Motor neuron (in vitro differentiated cells): ENCODE measurements around the gene SLC28A3. TPM values are rescaled to one million over a fixed set of nuclear protein-coding genes. Genes with fewer than 3 reads are reported as not detected.
"Not testable (repeated sequence)": the region's sequence is repeated elsewhere in the genome, so short reads cannot be mapped to it uniquely, and the experiment has no call there.

Source experiments
- ATAC-seq, 8 experiments: fragments of 200-7000 bp; cut with Tn5 transposase; replicated peaks in 6 of 8; 2 replicates each; pipeline ENCODE4 v1.8.0; 2021; ENCODE audit warnings: mild to moderate bottlenecking in 8 of 8, moderate library complexity in 8 of 8
- H3K27ac ChIP-seq, 2 donors: fragments of 250-450 bp; sonication (Bioruptor Pico); 2 replicates each; pipeline ENCODE4 v1.9.0; 2021; ENCODE audit warnings: antibody characterized with exemption in 2 of 2, mild to moderate bottlenecking in 2 of 2, moderate library complexity in 1 of 2
- H3K4me1 ChIP-seq, 2 donors: fragments of 250-450 bp; sonication (Bioruptor Pico); replicated peaks in 1 of 2; 2 replicates each; pipeline ENCODE4 v1.6.1; 2021; ENCODE audit warnings: antibody characterized with exemption in 2 of 2, mild to moderate bottlenecking in 2 of 2, moderate library complexity in 1 of 2
- H3K4me3 ChIP-seq, 5 donors: fragments of 250-450 bp; sonication (Bioruptor Pico); 2 replicates each; pipeline ENCODE4 v1.9.0; 2021; ENCODE audit warnings: antibody characterized with exemption in 5 of 5, mild to moderate bottlenecking in 5 of 5, moderate library complexity in 4 of 5
- WGBS, 10 experiments: fragments of 450-650 bp; shearing (Covaris generic); methylation state at CpG; one replicate each; pipeline ENCODE4 v1.0.0; 2022; 5-methylcytosine and 5-hydroxymethylcytosine counted together
- in situ Hi-C, 9 experiments: fragments of 400-800 bp; cut with MboI; loops; one replicate each; pipeline ENCODE4 v1.15.0; 2021; ENCODE audit warnings: low sequenced_read_pairs in 9 of 9, low pct_unique_long_range_greater_than_20kb in 2 of 9; ENCODE audit not compliant: unreplicated experiment in 9 of 9
- total RNA-seq, 8 experiments: library from RNA; unstranded; fragments of 300-600 nt; gene quantifications; 2 replicates each; pipeline versions ENCODE4 v1.2.3 to v1.2.4, GENCODE V29; 2022

SLC28A3 gene, protein sequence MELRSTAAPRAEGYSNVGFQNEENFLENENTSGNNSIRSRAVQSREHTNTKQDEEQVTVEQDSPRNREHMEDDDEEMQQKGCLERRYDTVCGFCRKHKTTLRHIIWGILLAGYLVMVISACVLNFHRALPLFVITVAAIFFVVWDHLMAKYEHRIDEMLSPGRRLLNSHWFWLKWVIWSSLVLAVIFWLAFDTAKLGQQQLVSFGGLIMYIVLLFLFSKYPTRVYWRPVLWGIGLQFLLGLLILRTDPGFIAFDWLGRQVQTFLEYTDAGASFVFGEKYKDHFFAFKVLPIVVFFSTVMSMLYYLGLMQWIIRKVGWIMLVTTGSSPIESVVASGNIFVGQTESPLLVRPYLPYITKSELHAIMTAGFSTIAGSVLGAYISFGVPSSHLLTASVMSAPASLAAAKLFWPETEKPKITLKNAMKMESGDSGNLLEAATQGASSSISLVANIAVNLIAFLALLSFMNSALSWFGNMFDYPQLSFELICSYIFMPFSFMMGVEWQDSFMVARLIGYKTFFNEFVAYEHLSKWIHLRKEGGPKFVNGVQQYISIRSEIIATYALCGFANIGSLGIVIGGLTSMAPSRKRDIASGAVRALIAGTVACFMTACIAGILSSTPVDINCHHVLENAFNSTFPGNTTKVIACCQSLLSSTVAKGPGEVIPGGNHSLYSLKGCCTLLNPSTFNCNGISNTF
- under 1 TPM in 5 of 8 experiments, not detected in 3; 0.04 to 0.31 (median 0.09) TPM for total RNA-seq

DNA sequence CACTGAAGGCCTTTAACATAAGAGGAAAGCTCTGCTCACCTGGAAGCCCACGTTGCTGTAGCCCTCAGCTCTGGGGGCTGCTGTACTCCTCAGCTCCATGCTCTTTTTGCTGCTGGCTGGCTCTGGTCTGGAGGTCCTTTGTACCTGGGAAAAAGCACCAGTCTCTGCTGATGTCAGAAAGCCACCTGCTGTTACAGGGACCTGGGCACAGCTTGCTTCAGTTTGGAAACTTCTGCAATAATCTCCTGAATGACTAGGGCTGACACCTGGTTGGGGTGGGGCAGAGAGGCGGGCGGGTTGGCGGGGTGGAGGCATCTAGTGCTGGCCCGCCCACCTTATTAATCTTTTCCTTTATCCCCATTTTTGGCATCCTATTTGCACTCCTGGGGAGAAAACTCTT lies at the start of gene SLC28A3:
SLC28A3 (minus strand) TSS at position 224 of the 400 bp plus-strand sequence; CDS start at position 99, 125 bp downstream.
- no peak for ATAC-seq
- in situ Hi-C loops: no loop called here
- WGBS, 10 experiments: 33 to 60% methylated on average over 1 of the region's 5 CpGs; no CpG with 5 or more reads in 8 of the 10 experiments
- Histone ChIP-seq H3K27ac (no peak within 1 kb of the TSS), H3K4me3 (no peak within 1 kb of the TSS), H3K4me1 (no peaks in the 10 kb centered on the region)

DNA sequence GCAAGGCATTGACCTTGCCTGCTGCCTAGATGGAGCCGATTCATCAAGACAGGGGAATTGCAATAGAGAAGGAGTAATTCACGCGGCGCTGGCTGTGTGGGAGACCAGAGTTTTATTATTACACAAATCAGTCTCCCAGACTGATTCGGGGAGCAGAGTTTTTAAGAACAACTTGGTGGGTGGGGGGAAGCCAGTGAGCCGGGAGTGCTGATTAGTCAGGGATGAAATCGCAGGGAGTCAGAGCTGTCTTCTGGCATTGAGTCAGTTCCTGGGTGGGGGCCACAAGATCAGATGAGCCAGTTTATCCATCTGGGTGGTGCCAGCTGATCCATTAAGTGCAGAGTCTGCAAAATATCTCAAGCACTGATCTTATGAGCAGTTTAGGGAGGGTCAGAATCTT lies 49.7 kb upstream of the SLC28A3 start:
- not testable (repeated sequence) for H3K27ac ChIP-seq, H3K4me1 ChIP-seq, H3K4me3 ChIP-seq
- in situ Hi-C loops: loop anchor here in 4 of 9 experiments (25.0 kb wide), 2 partner anchors 872 to 1222 kb away; no protein-coding TSS in a partner anchor
- 23 to 64% (median 48%) methylated on average over 4 to 7 of the region's 7 CpGs; no CpG with 5 or more reads in 4 of the 10 experiments for WGBS, 10 experiments
- peak in 1 of 8 experiments; percentile 19 for ATAC-seq

DNA sequence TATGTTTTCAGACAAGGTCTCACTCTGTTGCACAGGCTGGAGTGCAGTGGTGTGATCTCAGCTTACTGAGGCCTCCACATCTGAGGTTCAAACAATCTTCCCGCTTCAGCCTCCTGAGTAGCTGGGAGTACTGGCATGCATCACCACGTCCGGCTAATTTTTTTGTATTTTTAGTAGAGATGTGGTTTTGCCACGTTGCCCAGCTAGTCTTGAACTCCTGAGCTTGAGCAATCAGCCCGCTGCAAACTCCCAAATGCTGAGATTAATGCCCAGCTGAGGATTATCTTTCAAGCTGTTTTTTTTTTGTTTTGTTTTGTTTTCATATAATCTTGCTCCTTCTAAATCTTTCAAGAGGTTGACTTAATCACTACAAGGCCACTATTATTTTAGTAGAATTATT lies 47.3 kb upstream of the SLC28A3 start:
- in situ Hi-C loops: loop anchor here in 4 of 9 experiments (25.0 kb wide), 2 partner anchors 874 to 1224 kb away; no protein-coding TSS in a partner anchor

DNA sequence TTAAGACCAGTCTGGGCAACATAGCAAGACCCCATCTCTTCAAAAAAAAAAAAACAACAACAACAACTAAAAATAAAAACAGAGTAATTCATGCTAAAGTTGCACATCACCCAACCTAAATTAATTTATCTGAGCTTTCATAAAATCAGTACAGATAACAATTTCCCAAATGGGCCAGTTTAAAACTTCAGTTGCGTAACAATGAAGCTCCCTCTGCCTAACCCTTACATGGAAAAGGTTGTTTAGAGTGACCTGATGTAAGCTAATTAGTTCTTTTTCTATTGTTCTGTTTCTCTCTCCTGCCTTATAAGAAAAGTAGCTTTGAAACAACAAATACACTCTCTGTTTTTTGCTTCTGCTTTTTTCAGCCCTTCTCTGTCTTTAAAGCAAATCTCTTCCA lies 46.2 kb upstream of the SLC28A3 start:
- Histone ChIP-seq H3K4me3 (no peak overlapping the region), H3K4me1 (peaks cover 0 to 4% of the 10 kb centered on the region in 2 donors), H3K27ac (no peak overlapping the region)
- ATAC-seq: no peak
- in situ Hi-C loops: loop anchor here in 4 of 9 experiments (25.0 kb wide), 2 partner anchors 876 to 1226 kb away; no protein-coding TSS in a partner anchor
- WGBS, 10 experiments: 80 to 100% (median 100%) methylated on average over 1 of the region's 1 CpG; no CpG with 5 or more reads in 1 of the 10 experiments

More for the DNA sequence above, 47.3 kb upstream of the SLC28A3 start:
- no peak overlapping the region for H3K4me3 ChIP-seq
- 52 to 100% (median 88%) methylated on average over 1 to 5 of the region's 5 CpGs; no CpG with 5 or more reads in 2 of the 10 experiments for WGBS, 10 experiments
- ATAC-seq: no peak
- peaks cover 0 to 4% of the 10 kb centered on the region in 2 donors for H3K4me1 ChIP-seq
- no peak overlapping the region for H3K27ac ChIP-seq

DNA sequence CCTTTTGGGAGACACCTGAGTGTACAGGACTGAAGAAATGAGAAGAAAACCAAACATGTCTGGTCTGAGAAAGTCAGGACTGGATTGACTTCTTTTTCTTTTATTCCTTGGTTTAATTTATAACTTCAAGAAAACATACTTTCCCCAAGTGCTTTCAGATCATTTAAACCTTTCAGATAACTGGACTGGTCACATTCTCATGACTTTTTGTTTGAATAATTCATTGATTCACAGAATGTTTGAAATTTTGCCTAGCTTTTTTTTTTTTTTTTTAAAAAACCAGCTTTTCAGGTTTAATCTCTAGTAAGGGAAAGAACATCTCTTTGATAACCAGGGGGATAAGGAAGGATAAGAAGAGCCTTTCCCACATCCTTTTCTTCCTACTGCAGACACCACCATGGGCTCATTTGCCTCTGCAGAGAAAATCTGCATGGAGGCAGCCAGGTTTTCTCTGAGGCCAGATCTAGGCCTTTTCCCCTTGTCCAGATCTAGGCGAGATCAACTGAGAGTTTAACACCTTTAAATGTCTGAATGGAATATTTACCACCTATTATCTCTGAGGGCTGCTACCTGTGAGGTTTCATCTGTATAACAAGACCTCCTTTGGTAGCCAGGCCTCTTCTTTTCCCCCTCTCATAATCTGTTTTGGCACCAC lies 45.0 kb upstream of the SLC28A3 start:
- 20 to 100% (median 45%) methylated on average over 1 of the region's 1 CpG; no CpG with 5 or more reads in 2 of the 10 experiments for WGBS, 10 experiments
- peaks cover 0 to 3% of the 10 kb centered on the region in 2 donors for H3K4me1 ChIP-seq
- H3K4me3 ChIP-seq: no peak overlapping the region
- ATAC-seq: no peak
- in situ Hi-C loops: loop anchor here in 4 of 9 experiments (25.0 kb wide), 2 partner anchors 877 to 1227 kb away; no protein-coding TSS in a partner anchor
- no peak overlapping the region for H3K27ac ChIP-seq

DNA sequence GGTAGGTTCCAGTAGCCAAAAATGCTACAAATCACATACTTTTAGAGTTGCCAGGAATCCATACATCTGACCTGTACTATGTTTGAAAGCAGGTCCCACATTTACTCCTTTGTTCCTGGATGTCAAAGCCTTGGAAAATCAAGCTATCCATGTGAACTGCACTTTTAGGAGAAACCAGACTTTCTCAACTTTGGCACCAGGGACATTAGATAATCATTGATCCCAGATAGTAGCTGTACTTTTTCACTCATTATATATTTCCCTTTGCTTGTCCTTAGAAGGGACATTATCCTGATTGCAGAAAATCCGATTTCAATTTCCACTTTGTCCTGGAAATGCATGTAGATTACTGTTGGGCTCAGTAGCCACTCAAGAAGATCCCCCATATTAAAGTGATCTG lies 44.1 kb upstream of the SLC28A3 start:
- Histone ChIP-seq H3K27ac (no peak overlapping the region), H3K4me3 (no peak overlapping the region), H3K4me1 (no peaks in the 10 kb centered on the region)
- 10 to 100% (median 51%) methylated on average over 1 of the region's 1 CpG; no CpG with 5 or more reads in 6 of the 10 experiments for WGBS, 10 experiments
- in situ Hi-C loops: loop anchor here in 4 of 9 experiments (25.0 kb wide), 2 partner anchors 878 to 1228 kb away; no protein-coding TSS in a partner anchor
- ATAC-seq: no peak

DNA sequence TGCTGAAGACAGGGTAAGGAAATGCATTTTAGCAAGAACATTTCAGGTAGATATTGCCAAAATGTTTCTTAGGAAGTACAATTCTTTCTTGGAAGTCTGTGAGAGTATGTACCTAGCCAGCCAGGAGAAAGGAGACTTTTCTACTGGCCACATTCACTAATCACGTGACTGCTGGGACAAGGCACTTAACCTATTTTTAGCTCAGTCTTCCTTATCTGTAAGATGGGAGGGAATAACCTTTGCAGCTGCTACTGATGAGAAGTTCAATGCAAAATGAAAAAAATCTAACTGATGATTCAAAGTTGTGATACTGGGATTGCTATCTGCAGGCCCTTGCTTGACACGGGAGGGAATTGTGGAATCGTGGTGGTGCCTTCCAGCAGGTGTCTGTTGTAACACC lies 42.6 kb upstream of the SLC28A3 start:
- ATAC-seq: no peak
- in situ Hi-C loops: loop anchor here in 4 of 9 experiments (25.0 kb wide), 2 partner anchors 879 to 1229 kb away; no protein-coding TSS in a partner anchor

DNA sequence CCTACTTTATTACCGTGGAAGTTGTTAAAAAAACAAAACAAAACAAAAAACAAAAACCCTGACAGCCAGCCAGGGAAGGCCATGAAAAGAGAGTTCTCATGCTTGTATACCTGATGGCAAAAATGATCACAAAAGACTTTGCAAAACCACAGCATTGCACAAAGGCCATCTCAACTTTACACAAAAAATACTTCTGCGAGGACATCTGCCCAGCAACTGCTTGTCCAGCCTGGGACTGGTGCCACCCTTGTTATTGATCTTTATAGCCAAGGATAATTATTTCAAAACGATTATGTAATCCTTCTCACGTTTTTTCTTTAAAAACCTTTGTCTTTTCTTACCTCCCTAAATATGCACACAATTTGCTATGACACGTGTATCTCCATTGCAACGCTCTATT lies 42.2 kb upstream of the SLC28A3 start:
- ATAC-seq: peak in 1 of 8 experiments; percentile 73
- in situ Hi-C loops: loop anchor here in 4 of 9 experiments (25.0 kb wide), 2 partner anchors 880 to 1230 kb away; no protein-coding TSS in a partner anchor
- WGBS, 10 experiments: 12 to 85% (median 70%) methylated on average over 2 to 6 of the region's 6 CpGs; no CpG with 5 or more reads in 1 of the 10 experiments

More for the DNA sequence above, 42.6 kb upstream of the SLC28A3 start:
- Histone ChIP-seq H3K27ac (no peak overlapping the region), H3K4me1 (no peaks in the 10 kb centered on the region), H3K4me3 (no peak overlapping the region)
- WGBS, 10 experiments: 71 to 100% (median 87%) methylated on average over 1 to 3 of the region's 3 CpGs; no CpG with 5 or more reads in 3 of the 10 experiments

DNA sequence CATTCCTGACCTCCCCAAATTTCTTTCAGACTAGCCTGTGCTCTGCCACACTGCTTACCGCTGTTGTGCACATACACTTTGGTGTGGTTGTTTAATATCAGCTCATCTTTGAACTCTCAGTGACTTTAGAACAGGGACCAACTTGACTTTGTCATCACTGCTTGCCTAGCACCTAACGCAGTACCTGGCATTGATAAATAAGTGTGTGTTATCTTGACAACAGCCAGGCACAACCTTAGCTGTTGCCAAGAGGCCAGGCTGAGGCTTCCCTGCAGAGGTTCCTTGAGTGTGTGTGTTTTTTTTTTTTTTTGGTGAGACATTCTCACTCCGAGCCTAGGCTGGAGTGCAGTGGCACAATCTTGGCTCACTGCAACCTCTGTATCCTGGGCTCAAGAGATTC lies 41.0 kb upstream of the SLC28A3 start:
- H3K4me1 ChIP-seq: no peaks in the 10 kb centered on the region
- H3K27ac ChIP-seq: no peak overlapping the region
- no peak for ATAC-seq
- in situ Hi-C loops: loop anchor here in 4 of 9 experiments (25.0 kb wide), 2 partner anchors 881 to 1231 kb away; no protein-coding TSS in a partner anchor
- 90 to 100% (median 100%) methylated on average over 1 to 3 of the region's 3 CpGs; no CpG with 5 or more reads in 4 of the 10 experiments for WGBS, 10 experiments
- no peak overlapping the region for H3K4me3 ChIP-seq

More for the DNA sequence above, 42.2 kb upstream of the SLC28A3 start:
- Histone ChIP-seq H3K27ac (no peak overlapping the region), H3K4me3 (no peak overlapping the region), H3K4me1 (no peaks in the 10 kb centered on the region)

DNA sequence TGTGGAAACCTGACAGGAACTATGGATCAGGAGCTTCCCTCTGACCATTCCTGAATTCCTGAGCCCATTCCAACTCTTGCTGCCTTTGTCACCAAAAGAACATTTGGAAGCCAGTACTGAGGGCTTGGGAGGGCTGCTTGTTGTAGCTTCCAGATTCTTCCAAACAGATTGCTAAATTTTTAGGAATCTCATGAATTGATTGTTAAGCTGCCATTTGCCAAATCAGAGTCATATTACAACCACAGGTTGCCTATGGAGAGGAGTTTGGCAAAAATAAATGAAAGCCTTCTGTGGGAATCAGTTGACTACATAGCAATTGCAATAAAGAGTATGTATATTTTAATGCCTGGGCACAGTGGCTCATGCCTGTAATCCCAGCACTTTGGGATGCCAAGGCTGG lies 39.2 kb upstream of the SLC28A3 start:
- in situ Hi-C loops: loop anchor here in 4 of 9 experiments (25.0 kb wide), 2 partner anchors 883 to 1233 kb away; no protein-coding TSS in a partner anchor
- H3K4me3 ChIP-seq: no peak overlapping the region
- ATAC-seq: no peak
- no peak overlapping the region for H3K27ac ChIP-seq
- H3K4me1 ChIP-seq: no peaks in the 10 kb centered on the region

DNA sequence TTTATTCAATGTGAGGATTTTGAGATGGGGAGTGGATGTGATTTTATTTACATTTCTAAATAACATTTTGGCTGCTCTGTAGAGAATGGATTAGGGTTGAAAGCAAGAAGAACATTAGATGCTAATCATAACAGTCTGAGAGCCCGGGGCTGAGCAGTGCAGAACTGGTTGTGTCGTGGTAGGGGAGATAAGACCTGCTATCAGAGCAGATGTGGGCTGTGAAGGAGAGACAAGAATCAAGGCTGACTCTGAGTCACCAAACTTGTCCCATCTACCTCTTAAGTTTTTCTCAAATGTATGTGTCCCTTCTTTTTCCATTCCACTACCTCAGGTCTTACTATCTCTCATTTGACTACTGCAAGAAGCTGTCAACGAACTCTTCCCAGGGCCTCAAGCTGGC lies 35.4 kb upstream of the SLC28A3 start:
- ATAC-seq: no peak
- H3K4me1 ChIP-seq: no peaks in the 10 kb centered on the region
- WGBS, 10 experiments: 33 to 100% (median 90%) methylated on average over 1 to 2 of the region's 3 CpGs; no CpG with 5 or more reads in 3 of the 10 experiments
- H3K27ac ChIP-seq: no peak overlapping the region
- H3K4me3 ChIP-seq: no peak overlapping the region
- in situ Hi-C loops: loop anchor here in 4 of 9 experiments (25.0 kb wide), 2 partner anchors 886 to 1236 kb away; no protein-coding TSS in a partner anchor

DNA sequence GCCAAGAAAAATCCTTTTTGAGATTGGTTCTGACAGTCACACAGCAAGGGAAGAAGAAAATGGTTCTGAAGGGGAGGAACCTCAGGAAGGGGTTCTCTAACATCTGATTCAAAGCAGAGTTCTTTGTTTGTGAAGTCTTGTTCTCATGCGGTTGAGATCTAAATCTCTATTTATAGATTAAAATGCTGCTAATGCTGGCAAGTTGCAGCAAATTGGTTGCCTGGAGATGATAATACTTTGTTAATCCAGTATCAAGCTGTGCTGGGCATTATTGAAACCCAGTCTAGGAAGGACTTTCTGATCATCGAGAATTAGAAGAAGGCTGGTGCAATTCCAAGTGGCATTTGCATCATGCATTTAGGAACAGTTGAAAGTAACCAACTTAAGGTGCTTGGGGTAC lies 34.0 kb upstream of the SLC28A3 start:
- H3K4me1 ChIP-seq: no peaks in the 10 kb centered on the region
- 10 to 100% (median 77%) methylated on average over 1 to 2 of the region's 2 CpGs; no CpG with 5 or more reads in 2 of the 10 experiments for WGBS, 10 experiments
- ATAC-seq: no peak
- H3K27ac ChIP-seq: no peak overlapping the region
- in situ Hi-C loops: no loop called here
- no peak overlapping the region for H3K4me3 ChIP-seq
